Measurements from ENCODE around the gene LPP. TPM values are rescaled to one million over a fixed set of nuclear protein-coding genes. Genes with fewer than 3 reads are reported as not detected.

LPP gene
- total and polyA plus RNA-seq, 10 of the 15 experiments (the other 5 are each of a cell fraction or from before 2014, with no cell fraction given), result under 0.01 to 0.62 (median 0.03) TPM

GRCh38 chr3:188402229-188402628 lies 248.3 kb downstream of the LPP start:
- no peaks in the 10 kb centered on the region for H3K36me3 ChIP-seq (ENCODE audit: control insufficient read depth in 2 of 2, insufficient read depth in 2 of 2, low read length in 1 of 2)
- H3K27me3 ChIP-seq (replicated peaks in 1 of 2; ENCODE audit: control insufficient read depth in 2 of 2, insufficient read depth in 2 of 2, low read length in 1 of 2), result peaks cover 0 to 1% of the 10 kb centered on the region in 2 experiments; a peak in 2 of 4 replicates
- FAIRE-seq, result no peak
- H3K79me2 ChIP-seq (ENCODE audit: control insufficient read depth, insufficient read depth, low read length), result no peaks in the 10 kb centered on the region
- H3K27ac ChIP-seq (ENCODE audit: control insufficient read depth, insufficient read depth), result no peak overlapping the region
- POLR2A ChIA-PET, result no interaction called here
- in situ Hi-C loops (cut with MboI), result no loop called here
- H3K4me1 ChIP-seq (ENCODE audit: control insufficient read depth, insufficient read depth, low read length), result peaks cover 15% of the 10 kb centered on the region
- intact Hi-C loops (cut with micrococcal nuclease; ENCODE audit: unreplicated experiment), result loop anchor here (5.0 kb wide), 1 partner anchor 45 kb away; no protein-coding TSS in a partner anchor
- no peak for DNase-seq (ENCODE audit: low read depth, low spot score)
- no peaks in the 10 kb centered on the region; the same call in 1 of the 3 replicates for H3K9me3 ChIP-seq (replicated peaks; ENCODE audit: control insufficient read depth, insufficient read depth, low read length)
- no peak overlapping the region for H3K4me3 ChIP-seq
- H2AFZ ChIP-seq (ENCODE audit: control insufficient read depth, low read depth, low read length), result no peak overlapping the region
- BruUV-seq (replicated peaks), result no TSS peak
- no peak overlapping the region for H3K4me2 ChIP-seq (ENCODE audit: control insufficient read depth, insufficient read depth)
- RAD21 ChIA-PET (ENCODE audit: unreplicated experiment), result no interaction called here
- H4K20me1 ChIP-seq (ENCODE audit: control insufficient read depth, insufficient read depth), result no peaks in the 10 kb centered on the region
- CTCF ChIA-PET, result no interaction called here
- H3K9ac ChIP-seq (ENCODE audit: control insufficient read depth, insufficient read depth, low read length), result no peak overlapping the region
- SMC1A ChIA-PET (ENCODE audit: uncharacterized antibody, unreplicated experiment), result no interaction called here
- ATAC-seq, result no peak
- no peak for TF ChIP-seq SIX5 (IDR thresholded peaks at IDR 0.05; ENCODE audit: low read depth, low read length, severe bottlenecking)
- TF ChIP-seq LARP7 (IDR thresholded peaks at IDR 0.05), result no peak
- TF ChIP-seq DPF2 (IDR thresholded peaks at IDR 0.05), result no peak
- TF ChIP-seq CUX1 (IDR thresholded peaks at IDR 0.05; ENCODE audit: insufficient replicate concordance, low read depth, low read length), result no peak
- TF ChIP-seq CREB1 (IDR thresholded peaks at IDR 0.05; ENCODE audit: low read depth), result no peak
- TF ChIP-seq ZBTB40 (IDR thresholded peaks at IDR 0.05; ENCODE audit: borderline replicate concordance), result no peak
- TF ChIP-seq GABPA (IDR thresholded peaks at IDR 0.05; ENCODE audit: low read depth), result no peak
- TF ChIP-seq USF2 (IDR thresholded peaks at IDR 0.05; ENCODE audit: borderline replicate concordance, low read depth, low read length), result no peak
- no peak for TF ChIP-seq SREBF2 (IDR thresholded peaks at IDR 0.05; ENCODE audit: low read length)
- TF ChIP-seq ASH2L (IDR thresholded peaks at IDR 0.05; ENCODE audit: borderline replicate concordance, low read depth), result no peak
- TF ChIP-seq ZBTB4 (CRISPR knock-in tag; IDR thresholded peaks at IDR 0.05), result no peak
- no peak for TF ChIP-seq RCOR1 (conservative IDR thresholded peaks at IDR 0.05; ENCODE audit: low read depth, low read length)

All from GM12878 (cell line).